Gastroesophageal sphincter (tissue), 3 donors: ENCODE measurements around the gene SGMS2.

Experiments
- CTCF ChIP-seq, 4 experiments: fragments of 200-600 bp in 2 of 4; fragments of 450-650 bp in 2 of 4; sonication (generic) in 1 of 4; IDR thresholded peaks; one replicate each; pipeline ENCODE4 v1.5.1; 2017 to 2019; ENCODE audit warnings: antibody characterized with exemption in 4 of 4, mild to moderate bottlenecking in 2 of 4, moderate library complexity in 2 of 4
- POLR2A ChIP-seq, 2 donors: fragments of 450-650 bp; IDR thresholded peaks; one replicate each; pipeline ENCODE4 v1.6.1; 2017; ENCODE audit warnings: antibody characterized with exemption in 2 of 2, mild to moderate bottlenecking in 2 of 2, moderate library complexity in 1 of 2
- POLR2AphosphoS5 ChIP-seq: sonication (generic); formaldehyde crosslinking; IDR thresholded peaks from one replicate; pipeline ENCODE4 v1.6.1; 2017; ENCODE audit warnings: antibody characterized with exemption

- no peak for TF ChIP-seq POLR2A (IDR thresholded peaks at IDR 0.05)
- TF ChIP-seq CTCF (IDR thresholded peaks at IDR 0.05), result no peak
- TF ChIP-seq POLR2AphosphoS5, result no peak
Measured at GRCh38 chr4:107906458-107907100, 81.8 kb downstream of the SGMS2 start.
